Activated T-cell treated with anti-CD3 and anti-CD28 coated beads, Interleukin-2, amount 50 U/mL, for 1 hour (primary cell): ENCODE results near the gene IDH3G.

Source experiments
- DNase-seq: peaks from one replicate; pipeline ENCODE4 v3.0.0-alpha.2; 2020

The IDH3G gene

GRCh38 chrX:153814591-153815315, 20.6 kb upstream of the IDH3G start:
- no peak for DNase-seq

- DNase-seq = no peak
Measured at GRCh38 chrX:153813161-153813560, 19.0 kb upstream of the IDH3G start.

GRCh38 chrX:153812220-153812619, 18.0 kb upstream of the IDH3G start:
- no peak for DNase-seq

GRCh38 chrX:153807976-153808375, 13.8 kb upstream of the IDH3G start:
- DNase-seq = no peak

GRCh38 chrX:153806999-153807575, 12.9 kb upstream of the IDH3G start:
- no peak for DNase-seq

- DNase-seq = no peak
Measured at GRCh38 chrX:153805436-153805835, 11.3 kb upstream of the IDH3G start.

GRCh38 chrX:153804621-153805020, 10.4 kb upstream of the IDH3G start:
- DNase-seq = no peak

- DNase-seq = no peak
Measured at GRCh38 chrX:153804100-153804595, 10.0 kb upstream of the IDH3G start.

GRCh38 chrX:153803211-153804099, 9.3 kb upstream of the IDH3G start:
- DNase-seq = no peak

GRCh38 chrX:153802513-153803045, 8.4 kb upstream of the IDH3G start:
- no peak for DNase-seq

- DNase-seq = no peak
Measured at GRCh38 chrX:153801669-153802068, 7.5 kb upstream of the IDH3G start.

- no peak for DNase-seq
Measured at GRCh38 chrX:153800746-153801145, 6.6 kb upstream of the IDH3G start.

GRCh38 chrX:153800177-153800722, 6.1 kb upstream of the IDH3G start:
- no peak for DNase-seq

- DNase-seq = no peak
Measured at GRCh38 chrX:153799326-153799725, 5.2 kb upstream of the IDH3G start.

GRCh38 chrX:153797415-153798015, 3.3 kb upstream of the IDH3G start:
- no peak for DNase-seq

- no peak for DNase-seq
Measured at GRCh38 chrX:153794897-153795816, 982 bp upstream of the IDH3G start.

- no peak for DNase-seq
Measured at GRCh38 chrX:153793291-153793690, 884 bp downstream of the IDH3G start.

GRCh38 chrX:153792368-153792767, 1.8 kb downstream of the IDH3G start:
- no peak for DNase-seq

GRCh38 chrX:153791104-153791852, 2.9 kb downstream of the IDH3G start:
- DNase-seq = no peak

GRCh38 chrX:153789654-153790053, 4.5 kb downstream of the IDH3G start:
- DNase-seq = no peak

- no peak for DNase-seq
Measured at GRCh38 chrX:153786669-153787068, 7.5 kb downstream of the IDH3G start.
